GM19452 (cell line): Measurements from ENCODE around the gene LPCAT1.
"Not testable (repeated sequence)": the region's sequence is repeated elsewhere in the genome, so short reads cannot be mapped to it uniquely, and the experiment has no call there.

Source experiments
- ATAC-seq: cut with Tn5 transposase; IDR thresholded peaks from one replicate; pipeline ENCODE4 v1.9.1; 2021; ENCODE audit not compliant: unreplicated experiment

The LPCAT1 gene

DNA sequence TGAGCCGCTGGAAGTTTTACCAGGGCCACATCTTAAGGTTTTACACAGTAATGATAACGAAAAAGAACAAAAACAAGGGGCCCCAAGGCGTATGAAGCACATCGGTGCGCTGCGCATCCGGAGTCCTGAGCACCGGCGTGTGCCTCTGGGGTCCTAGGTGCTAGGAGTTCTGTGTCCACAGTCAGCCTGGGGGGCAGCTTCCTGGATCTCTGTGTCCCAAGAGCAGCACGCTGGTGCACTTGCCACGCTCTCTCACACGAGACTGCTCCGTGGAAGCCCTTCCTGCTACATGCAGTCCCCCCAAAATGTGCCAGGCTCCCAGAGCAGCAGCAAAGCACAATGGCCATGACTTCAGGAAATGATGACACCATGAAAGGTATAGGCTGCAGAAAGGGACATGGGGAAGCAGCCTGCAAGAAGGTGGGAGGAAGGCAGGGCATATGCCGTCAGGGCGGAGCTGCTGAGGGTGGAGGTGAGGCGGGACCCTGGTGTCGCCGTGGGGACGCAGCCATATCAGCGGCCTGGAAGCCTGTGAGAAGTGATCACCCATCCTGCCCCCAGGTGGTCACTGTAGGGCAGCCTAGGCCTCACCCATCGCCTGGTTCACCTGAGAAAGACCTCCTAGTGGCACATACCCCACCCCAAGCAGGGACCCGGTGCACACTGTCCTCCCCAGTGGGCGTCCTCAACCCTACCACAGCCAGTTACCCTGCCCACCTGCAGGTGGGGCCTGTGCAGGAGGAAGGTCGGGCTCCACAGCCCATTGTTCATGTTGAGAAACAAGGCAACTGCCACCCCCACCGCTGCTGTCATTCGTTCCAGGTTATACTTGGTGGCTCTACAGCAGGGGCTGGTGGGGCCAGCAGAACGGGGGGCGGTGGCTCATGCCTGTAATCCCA is 54.9 kb downstream of the LPCAT1 start:
- no peak for ATAC-seq

DNA sequence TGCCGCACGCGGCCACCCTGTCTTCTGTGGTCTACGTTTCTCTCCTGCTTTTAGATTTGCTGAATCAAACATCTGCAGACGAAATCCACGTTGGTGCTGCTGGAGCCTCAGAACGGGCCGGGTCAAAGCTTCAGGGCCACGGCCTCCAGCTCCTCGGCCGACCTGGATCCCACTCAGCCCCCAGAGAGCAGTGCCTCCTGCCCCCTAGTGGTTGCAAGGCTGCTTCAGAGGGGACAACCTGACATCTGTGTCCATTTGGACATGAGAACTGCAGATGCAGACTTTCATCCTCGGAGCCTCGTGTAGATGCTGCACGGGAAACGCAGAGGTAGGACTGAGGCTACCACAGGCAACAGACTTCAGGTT is 55.5 kb downstream of the LPCAT1 start:
- ATAC-seq: no peak

DNA sequence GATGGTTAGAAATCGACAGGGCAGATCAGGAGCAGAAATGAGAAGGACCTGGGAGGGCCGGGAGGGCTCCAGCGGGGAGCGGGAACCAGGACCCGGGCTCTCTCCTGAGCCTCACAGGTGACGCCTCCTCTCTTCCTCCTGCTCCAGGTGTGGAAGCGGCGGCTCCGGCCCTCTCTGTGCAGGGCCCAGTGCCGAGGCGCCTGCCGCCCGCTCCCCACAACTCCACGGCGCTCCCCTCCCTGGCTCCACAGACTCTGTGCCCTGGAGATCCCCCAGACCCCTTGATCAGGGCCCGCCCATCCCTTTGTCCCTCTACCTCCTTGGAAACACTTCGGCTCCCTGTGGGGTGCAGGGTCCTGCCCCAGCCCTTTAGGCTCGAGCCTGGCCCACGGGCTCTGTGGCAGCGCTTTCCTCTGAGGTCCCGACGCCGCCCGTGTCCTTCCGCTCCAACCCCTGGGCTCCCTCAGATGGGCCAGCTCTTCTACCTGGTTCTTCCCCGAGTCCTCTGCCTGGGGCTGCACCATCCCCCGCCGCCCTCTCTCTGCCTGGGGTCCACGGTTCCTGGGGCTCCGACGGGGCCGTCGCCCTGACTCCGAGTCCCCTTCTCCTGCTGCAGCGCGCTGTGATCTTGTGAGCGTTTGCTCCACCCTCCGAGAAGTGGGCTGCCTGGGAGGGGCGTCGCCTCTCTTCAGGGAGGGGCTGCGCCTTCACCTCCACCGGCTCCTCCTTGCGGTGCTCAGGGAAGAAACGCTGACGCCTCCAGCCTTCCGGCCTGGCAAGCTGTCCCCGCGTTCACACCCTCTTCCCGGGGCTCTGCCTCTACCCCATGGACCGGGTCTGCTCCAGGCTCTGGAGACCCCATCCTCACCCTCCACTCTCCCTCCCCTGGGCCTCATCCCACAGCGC is 56.2 kb downstream of the LPCAT1 start:
- no peak for ATAC-seq

DNA sequence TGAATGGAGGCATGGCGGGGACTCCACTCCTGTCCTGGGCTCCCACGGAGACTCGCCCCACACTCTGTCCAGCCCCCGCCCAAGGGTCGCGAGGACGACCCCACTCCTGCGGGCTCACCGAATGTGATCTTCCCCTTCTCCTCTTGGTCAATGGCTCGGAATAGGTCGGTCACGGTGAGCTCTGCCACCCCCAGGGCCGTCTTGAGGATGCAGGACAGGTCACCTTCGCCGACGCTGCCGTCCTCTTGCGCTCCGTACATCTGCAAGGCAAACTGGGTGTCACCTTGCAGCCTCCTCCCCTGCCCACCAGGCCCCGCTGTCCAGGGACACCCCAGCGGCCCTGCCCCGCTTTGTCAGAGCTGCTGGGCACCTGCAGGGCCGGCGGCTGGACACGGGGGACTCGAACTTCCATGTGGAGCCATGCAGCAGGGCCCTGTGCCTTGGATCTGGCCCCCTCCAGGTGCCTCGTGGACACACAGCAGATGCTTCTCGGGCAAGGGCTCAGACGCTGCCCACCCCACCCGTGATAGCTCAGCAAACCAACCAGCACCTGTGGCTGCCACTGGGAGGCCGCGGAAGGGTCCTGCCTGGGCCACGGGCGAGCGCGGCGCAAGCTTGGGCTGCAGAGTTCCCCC is 57.0 kb downstream of the LPCAT1 start:
- ATAC-seq: no peak

DNA sequence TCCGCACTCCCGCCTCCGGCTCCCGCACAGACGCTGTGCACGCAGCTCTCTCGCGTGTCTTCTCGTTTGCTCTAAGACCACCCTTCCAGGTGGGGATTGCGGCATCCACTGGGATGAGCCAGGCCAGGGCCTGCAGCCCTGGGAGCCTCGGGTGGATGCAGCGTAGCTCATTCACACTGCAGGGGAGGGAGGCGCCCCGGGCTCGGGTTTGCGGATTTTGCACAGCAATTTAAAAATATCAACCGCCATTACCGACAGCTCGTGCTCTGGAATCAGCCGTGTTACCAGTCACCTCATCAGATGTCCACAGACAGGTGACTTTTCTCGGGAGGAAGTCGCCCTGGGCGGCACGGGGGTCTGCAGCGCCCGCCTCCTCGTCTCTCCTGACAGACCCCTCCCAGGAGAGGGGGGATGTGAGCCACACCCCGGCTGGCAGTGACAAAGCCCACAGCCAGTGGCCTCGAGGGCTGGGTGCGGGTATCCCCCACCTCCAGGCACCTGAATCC is 57.7 kb downstream of the LPCAT1 start:
- ATAC-seq: no peak

DNA sequence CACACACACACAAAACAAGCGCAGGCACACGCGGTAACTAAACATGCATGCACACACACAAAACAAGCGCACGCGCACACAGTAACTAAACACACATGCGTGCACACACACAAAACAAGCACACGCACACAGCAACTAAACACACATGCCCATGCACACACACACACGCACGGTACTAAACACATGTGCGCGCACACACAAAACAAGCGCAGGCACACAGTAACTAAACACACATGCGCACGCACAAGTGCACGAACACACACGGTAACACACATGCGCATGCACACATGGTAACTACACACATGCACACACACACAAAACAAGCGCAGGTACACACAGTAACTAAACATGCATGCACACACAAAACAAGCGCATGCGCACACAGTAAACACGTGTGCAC is 58.6 kb downstream of the LPCAT1 start:
- no peak for ATAC-seq

DNA sequence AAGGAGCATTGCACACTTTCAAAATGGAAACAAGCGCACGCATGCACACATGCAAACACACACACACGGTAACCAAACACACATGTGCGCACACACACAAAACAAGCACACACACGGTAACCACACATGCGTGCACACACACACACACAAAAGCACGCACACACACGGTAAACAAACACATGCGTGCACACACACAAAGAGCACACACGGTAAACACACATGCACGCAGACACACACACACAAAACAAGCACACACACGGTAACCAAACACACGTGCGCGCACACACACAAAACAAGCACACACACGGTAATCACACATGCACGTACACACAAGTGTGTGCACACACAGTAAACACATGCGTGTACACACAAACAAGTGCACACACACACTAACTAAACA is 59.2 kb downstream of the LPCAT1 start:
- ATAC-seq: no peak

DNA sequence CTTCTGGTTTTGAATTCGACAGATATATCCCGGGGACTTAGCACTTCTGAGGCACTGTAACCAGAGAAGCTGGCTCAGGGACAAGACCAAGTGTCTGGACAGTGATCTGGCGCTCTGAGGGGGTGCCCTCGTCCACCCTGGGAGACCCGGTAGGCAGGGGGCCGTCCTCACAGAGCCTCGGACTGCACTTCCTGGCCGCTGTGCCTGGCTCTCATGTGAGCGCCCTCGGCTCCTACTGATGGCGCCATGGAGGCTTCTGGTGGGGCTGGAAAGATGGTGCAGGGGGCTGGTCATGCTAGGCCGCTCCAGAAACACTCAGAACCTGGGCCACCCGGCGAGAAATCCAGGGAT is 59.7 kb downstream of the LPCAT1 start:
- ATAC-seq: no peak

DNA sequence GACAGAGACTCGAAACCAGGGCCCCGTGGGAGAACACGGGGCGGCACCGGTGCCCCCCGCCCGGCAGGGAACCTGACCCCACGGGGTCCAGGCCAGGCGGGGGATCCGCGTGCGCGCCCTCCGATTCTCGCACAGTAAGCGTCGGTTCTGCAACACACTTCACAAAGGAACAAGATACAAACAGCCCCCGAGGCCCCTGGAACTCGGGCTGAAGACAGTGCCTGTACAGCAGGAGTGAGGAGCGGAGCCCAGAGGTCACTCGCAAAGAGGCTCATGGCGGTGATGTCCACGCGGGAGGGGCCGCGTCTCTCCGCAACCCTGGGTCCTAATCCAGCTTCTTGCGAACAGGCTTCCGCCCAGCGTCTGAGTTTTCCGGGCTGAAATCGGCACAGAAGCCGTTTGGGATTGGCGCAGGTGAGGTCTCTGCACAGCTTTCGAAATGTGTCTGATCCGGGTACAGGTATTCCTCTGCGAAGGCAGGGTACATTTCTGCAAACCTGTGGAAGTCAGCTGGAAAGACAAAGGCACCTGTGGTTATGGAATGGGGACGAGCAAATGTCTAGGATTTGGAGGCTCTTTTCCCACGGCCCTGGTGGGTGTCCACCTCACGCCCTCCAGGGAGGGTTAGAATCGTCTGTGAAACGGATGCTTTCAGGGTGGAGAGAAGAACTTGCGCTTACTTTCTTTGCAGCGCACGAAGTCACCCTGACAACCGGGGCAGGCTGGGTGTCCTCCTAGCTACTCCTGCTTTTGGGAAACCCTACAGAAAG is 60.2 kb downstream of the LPCAT1 start:
- ATAC-seq: no peak

DNA sequence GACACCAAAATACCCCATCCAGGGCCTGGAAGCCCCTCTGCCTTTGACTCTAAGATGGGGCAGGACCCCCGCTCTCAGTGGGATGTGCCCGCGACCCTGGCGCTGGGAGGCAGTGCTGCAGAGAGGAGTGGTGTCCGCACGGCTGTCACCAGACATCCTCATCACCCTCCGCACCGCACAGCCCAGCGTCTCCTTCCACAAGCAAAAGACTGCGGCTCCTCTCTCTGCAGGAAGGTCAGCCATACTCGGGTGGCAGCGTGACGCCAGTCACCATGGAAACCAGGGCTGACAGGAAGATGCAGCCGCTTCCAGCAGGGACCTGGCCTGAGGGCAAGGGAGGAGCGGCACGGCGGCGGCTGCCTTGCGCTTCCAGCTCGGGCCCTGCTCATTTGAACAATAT is 61.4 kb downstream of the LPCAT1 start:
- ATAC-seq: no peak

DNA sequence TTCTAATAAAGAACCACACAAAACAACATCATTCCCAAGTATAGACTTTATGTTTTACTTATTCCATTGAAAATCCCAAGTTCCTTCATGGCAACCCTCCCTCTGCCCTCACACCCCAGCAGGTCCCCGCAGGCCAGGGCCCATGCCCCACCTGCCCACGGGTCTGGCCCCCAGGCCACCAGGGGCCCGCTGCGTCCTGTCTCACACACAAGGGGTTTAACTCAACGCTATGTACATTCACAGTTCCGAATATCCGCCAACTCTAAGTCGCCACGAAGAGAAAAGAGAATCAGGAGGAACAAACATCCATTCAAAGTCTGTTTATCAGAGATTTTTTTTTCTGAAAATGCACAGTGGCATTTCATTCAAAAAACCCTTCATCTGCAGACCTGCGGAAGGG is 62.4 kb downstream of the LPCAT1 start:
- no peak for ATAC-seq

DNA sequence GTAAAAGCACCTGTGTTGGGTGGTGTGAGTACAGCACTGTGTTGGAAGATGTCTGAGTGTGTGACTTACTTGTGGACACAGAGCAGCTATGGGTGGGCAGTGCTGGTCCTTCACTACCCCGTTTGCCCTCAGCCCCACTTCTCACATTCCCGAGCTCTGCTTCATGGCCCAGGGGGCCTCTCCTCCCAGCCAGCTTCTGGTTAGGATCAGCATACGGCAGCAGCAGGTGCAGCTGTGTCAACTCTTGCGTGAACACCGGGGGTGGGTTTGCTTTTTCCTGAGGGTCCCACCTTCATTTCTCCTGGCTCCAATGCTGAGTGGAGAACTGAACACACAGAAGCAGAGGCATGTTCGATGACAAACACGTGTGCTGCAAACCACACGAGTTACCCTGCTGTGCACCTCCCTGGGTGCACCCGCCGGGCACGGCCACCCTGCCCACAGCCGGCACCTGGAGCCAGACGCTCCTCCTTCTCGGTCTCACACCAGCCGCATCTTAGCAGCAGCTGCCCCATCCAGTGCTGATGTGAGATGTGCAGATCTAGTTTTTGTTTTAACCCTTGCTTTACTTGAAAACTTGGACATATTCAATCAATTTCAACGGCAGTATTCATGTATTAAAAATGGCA is 63.6 kb downstream of the LPCAT1 start:
- no peak for ATAC-seq

DNA sequence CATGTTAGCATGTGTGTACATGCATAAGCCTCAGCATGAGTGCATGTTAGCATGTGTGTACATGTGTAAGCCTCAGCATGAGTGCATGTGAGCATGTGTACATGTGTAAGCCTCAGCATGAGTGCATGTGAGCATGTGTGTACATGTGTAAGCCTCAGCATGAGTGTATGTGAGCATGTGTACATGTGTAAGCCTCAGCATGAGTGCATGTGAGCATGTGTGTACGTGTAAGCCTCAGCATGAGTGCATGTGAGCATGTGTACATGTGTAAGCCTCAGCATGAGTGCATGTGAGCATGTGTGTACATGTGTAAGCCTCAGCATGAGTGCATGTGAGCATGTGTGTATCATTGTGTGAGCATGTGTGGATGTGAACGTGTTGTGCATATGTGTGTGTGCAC is 64.3 kb downstream of the LPCAT1 start:
- ATAC-seq: not testable (repeated sequence)

DNA sequence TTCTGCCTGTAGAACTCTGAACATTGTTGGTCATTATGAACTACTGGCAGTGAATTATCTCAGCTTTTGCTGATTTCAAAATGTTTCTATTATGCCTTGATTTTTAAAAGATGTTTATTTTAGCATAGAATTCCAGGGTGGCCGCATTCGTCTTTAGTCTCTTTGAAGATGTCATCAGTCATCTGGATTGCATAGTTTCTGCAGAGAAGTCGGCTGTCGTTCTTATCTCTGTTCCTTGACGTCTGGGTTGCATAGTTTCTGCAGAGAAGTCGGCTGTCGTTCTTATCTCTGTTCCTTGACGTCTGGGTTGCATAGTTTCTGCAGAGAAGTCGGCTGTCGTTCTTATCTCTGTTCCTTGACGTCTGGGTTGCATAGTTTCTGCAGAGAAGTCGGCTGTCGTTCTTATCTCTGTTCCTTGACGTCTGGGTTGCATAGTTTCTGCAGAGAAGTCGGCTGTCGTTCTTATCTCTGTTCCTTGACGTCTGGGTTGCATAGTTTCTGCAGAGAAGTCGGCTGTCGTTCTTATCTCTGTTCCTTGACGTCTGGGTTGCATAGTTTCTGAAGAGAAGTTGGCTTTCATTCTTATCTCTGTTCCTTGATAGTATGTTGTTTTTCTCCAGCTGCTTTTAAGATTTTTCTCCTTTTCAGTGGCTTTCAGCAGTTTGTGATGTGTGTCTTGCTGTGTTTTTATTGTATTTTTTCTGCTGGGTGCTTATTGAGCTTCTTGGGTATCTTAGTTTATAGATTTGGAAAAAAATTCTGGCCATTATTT is 67.5 kb downstream of the LPCAT1 start:
- ATAC-seq: not testable (repeated sequence)

DNA sequence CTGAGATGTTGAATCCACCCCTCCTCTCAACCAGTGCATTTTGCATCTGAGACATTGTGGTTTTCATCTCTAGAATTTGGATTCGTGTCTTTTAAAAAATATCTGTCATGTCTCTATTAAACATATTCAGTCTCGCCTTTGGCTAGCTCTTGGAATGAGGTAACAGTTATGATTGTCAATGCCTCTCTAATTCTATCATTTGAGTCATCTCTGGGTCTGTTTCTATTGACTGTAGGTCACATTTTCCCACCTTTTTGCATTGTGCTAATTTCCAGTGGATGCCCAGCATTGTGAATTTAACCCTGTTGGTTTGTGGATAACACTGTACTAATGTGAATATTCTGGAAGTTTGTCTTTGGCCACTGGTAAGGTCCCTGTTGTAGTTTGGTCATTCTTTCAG is 70.1 kb downstream of the LPCAT1 start:
- no peak for ATAC-seq

DNA sequence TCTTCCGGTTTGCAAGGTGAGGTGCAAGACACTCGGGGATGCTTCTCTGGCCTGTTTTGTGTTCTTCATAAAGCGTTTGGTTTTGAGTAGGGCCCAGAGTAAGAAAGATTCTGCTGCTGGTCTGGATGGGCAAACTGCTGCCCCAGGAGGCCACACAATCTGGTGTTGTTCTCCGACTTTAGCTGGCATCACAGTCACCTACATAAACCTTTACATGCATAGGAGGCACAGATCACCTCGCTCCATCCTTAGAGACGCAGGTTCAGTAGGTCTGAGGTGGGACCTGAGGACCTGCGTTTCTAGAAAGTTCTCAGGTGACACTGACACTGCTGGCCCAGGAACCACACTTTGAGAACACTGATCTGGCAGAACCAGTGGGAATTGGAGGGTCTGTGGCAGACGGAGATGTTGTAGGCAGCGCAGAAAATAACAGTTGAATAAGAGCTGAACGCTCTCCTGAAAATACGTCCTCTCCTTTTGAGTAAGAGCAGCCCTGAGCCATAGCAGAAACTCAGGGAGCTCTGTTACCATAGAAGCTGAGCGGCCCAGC is 74.6 kb downstream of the LPCAT1 start:
- ATAC-seq: no peak

DNA sequence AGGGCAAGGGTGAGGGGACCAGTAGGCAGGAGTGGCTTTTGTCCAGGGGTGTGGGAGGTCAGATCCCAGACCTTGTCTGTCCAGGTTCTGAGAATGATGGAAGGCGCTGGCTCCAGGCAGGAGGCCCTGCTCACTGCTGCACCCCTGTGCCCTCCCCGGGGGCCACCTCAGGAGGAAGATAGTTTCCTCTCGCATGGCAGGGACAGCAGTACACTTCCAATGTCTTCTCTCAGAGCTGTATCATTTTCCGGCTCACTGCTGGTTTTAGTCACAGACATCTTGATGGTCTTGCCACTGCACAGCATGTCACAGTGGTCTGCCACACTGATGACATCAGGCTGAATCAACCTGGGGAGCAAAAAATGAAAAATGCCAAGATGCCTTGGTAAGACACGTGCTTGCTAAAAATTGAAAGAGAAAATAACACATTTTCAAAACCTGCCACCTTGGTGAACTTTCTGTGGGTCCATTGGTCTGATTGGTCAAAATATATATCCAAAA is 75.2 kb downstream of the LPCAT1 start:
- no peak for ATAC-seq

DNA sequence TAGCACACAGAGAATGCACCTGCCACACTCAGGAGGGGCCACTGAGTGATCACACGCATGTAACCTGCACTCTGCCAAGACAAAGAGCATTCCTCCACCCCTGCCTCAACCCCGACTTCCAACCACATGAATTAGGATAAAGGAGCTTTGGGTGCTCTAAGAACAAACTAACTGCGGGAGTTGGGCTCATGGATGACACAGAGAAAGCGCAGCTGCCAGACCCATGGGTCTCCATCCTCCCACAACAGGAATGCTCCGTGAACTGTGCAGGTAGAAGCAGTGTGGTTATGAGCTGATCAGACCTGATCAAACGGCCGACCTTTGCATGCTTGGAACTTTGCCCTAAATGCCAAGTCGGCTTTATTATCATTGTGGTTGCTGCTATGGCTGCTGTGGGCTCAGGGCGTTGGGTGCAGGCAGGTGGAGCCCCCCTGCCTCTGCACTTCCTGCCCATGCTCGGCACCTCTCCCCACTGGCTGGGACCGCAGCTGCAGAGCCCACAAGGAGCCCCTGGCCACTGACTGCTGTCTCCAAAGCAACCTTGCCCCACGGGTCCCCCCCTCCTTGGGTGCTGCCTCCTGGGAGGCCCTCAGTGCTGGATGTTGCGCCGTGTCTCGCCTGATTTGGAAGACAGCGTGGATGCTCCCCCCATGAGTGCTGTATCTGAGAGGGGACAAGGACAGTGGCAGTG is 75.9 kb downstream of the LPCAT1 start:
- ATAC-seq: no peak
